H9 (cell line): Measurements from ENCODE around the gene AGMO. TPM values are rescaled to one million over a fixed set of nuclear protein-coding genes. Genes with fewer than 3 reads are reported as not detected.

Experiments
- DNase-seq: peaks from one replicate; pipeline ENCODE4 v3.0.0-alpha.2; 2017
- H2AFZ ChIP-seq: one replicate; pipeline ENCODE4 v1.6.1; 2013; ENCODE audit warnings: mild to moderate bottlenecking, low read length, control low read depth, moderate library complexity
- H2AK5ac ChIP-seq: 2 replicates; pipeline ENCODE4 v1.6.1; 2013; ENCODE audit warnings: low read length, control low read depth, mixed read lengths; ENCODE audit not compliant: insufficient read length
- H2BK120ac ChIP-seq: one replicate; pipeline ENCODE4 v1.6.1; 2013; ENCODE audit warnings: low read depth, mild to moderate bottlenecking, low read length, control low read depth, inconsistent platforms; ENCODE audit not compliant: poor library complexity, severe bottlenecking
- H2BK12ac ChIP-seq: 2 replicates; pipeline ENCODE4 v1.6.1; 2013; ENCODE audit warnings: low read length, control low read depth, mixed read lengths, low read depth; ENCODE audit not compliant: insufficient read length
- H2BK15ac ChIP-seq: 2 replicates; pipeline ENCODE4 v1.6.1; 2013; ENCODE audit warnings: low read depth, low read length, control low read depth
- H2BK20ac ChIP-seq: one replicate; pipeline ENCODE4 v1.6.1; 2013; ENCODE audit warnings: low read depth, mild to moderate bottlenecking, low read length, control low read depth, inconsistent platforms; ENCODE audit not compliant: poor library complexity, severe bottlenecking
- H2BK5ac ChIP-seq: 2 replicates; pipeline ENCODE4 v1.6.1; 2013; ENCODE audit warnings: low read length, control low read depth, mixed read lengths; ENCODE audit not compliant: insufficient read length
- H3K14ac ChIP-seq: 2 replicates; pipeline ENCODE4 v1.6.1; 2013; ENCODE audit warnings: low read length, control low read depth; ENCODE audit not compliant: insufficient read depth
- H3K18ac ChIP-seq: 2 replicates; pipeline ENCODE4 v1.6.1; 2013; ENCODE audit warnings: low read depth, mild to moderate bottlenecking, mixed read lengths, low read length, control low read depth; ENCODE audit not compliant: insufficient read length
- H3K23ac ChIP-seq: 2 replicates; pipeline ENCODE4 v1.6.1; 2013; ENCODE audit warnings: low read length, control low read depth, mixed read lengths, low read depth; ENCODE audit not compliant: insufficient read length
- H3K23me2 ChIP-seq: 2 replicates; pipeline ENCODE4 v1.6.1; 2013; ENCODE audit warnings: low read depth, mild to moderate bottlenecking, mixed read lengths, low read length, control low read depth; ENCODE audit not compliant: insufficient read length, poor library complexity, severe bottlenecking
- H3K27ac ChIP-seq: 2 replicates; pipeline ENCODE4 v1.5.1; 2013; ENCODE audit warnings: low read length, control low read depth, mixed read lengths, low read depth; ENCODE audit not compliant: insufficient read length
- H3K27me3 ChIP-seq: 2 replicates; pipeline ENCODE4 v1.6.1; 2013; ENCODE audit warnings: low read length, control low read depth, inconsistent platforms; ENCODE audit not compliant: insufficient read depth
- H3K4ac ChIP-seq: 2 replicates; pipeline ENCODE4 v1.6.1; 2013; ENCODE audit warnings: low read depth, mild to moderate bottlenecking, control low read depth, inconsistent platforms, low read length, moderate library complexity
- H3K4me1 ChIP-seq: 2 replicates; pipeline ENCODE4 v1.6.1; 2013; ENCODE audit warnings: low read length, control low read depth, inconsistent platforms; ENCODE audit not compliant: insufficient read depth
- H3K4me2 ChIP-seq: 2 replicates; pipeline ENCODE4 v1.6.1; 2013; ENCODE audit warnings: low read length, control low read depth, mixed read lengths; ENCODE audit not compliant: insufficient read length, insufficient read depth
- H3K56ac ChIP-seq: 2 replicates; pipeline ENCODE4 v1.6.1; 2013; ENCODE audit warnings: low read depth, mild to moderate bottlenecking, mixed read lengths, low read length, control low read depth; ENCODE audit not compliant: insufficient read length
- H3K79me1 ChIP-seq: 2 replicates; pipeline ENCODE4 v1.6.1; 2013; ENCODE audit warnings: low read depth, mild to moderate bottlenecking, moderate library complexity, low read length, control low read depth, inconsistent platforms; ENCODE audit not compliant: insufficient read depth, poor library complexity, severe bottlenecking
- H3K79me2 ChIP-seq: 2 replicates; pipeline ENCODE4 v1.6.1; 2013; ENCODE audit warnings: low read length, control low read depth, inconsistent platforms; ENCODE audit not compliant: insufficient read depth
- H3K9ac ChIP-seq: 2 replicates; pipeline ENCODE4 v1.6.1; 2013; ENCODE audit warnings: low read length, control low read depth, mixed read lengths; ENCODE audit not compliant: insufficient read length; ENCODE audit errors: extremely low read depth
- H3K9me3 ChIP-seq: one replicate; pipeline ENCODE4 v1.6.1; 2013; ENCODE audit warnings: low read depth, low read length, inconsistent platforms; ENCODE audit not compliant: control insufficient read depth
- H3T11ph ChIP-seq: one replicate; pipeline ENCODE4 v1.6.1; 2013; ENCODE audit warnings: mild to moderate bottlenecking, low read length, control low read depth, inconsistent platforms
- H4K20me1 ChIP-seq: one replicate; pipeline ENCODE4 v1.6.1; 2013; ENCODE audit not compliant: control insufficient read depth, insufficient read length, insufficient read depth
- H4K5ac ChIP-seq: 2 replicates; pipeline ENCODE4 v1.6.1; 2013; ENCODE audit warnings: low read depth, mild to moderate bottlenecking, mixed read lengths, low read length, control low read depth; ENCODE audit not compliant: insufficient read length
- H4K8ac ChIP-seq: replicated peaks from 2 replicates; pipeline ENCODE4 v1.6.1; 2013; ENCODE audit warnings: low read length, control low read depth, mixed read lengths, low read depth; ENCODE audit not compliant: insufficient read length
- H4K91ac ChIP-seq: 2 replicates; pipeline ENCODE4 v1.6.1; 2013; ENCODE audit warnings: low read depth, mild to moderate bottlenecking, moderate library complexity, mixed read lengths, low read length, control low read depth; ENCODE audit not compliant: insufficient read length
- H3K27ac Mint-ChIP-seq, 3 experiments: 2 replicates in 2 of 3; 3 replicates in 1 of 3; pipeline ENCODE4 v1.8.0; 2020 to 2021; ENCODE audit warnings: mixed read lengths in 3 of 3, mild to moderate bottlenecking in 1 of 3, moderate library complexity in 1 of 3
- H3K27me3 Mint-ChIP-seq: 2 replicates; pipeline ENCODE4 v1.8.0; 2021; ENCODE audit warnings: low read depth, mild to moderate bottlenecking, moderate library complexity, mixed read lengths
- H3K36me3 Mint-ChIP-seq, 3 experiments: 2 replicates in 2 of 3; 3 replicates in 1 of 3; pipeline ENCODE4 v1.8.0; 2020 to 2021; ENCODE audit warnings: low read depth in 3 of 3, mixed read lengths in 3 of 3; ENCODE audit not compliant: insufficient read depth in 1 of 3
- H3K4me1 Mint-ChIP-seq, 2 experiments: 2 replicates each; pipeline ENCODE4 v1.8.0; 2020; ENCODE audit warnings: mixed read lengths in 2 of 2
- H3K4me3 Mint-ChIP-seq, 2 experiments: 2 replicates in 1 of 2; 3 replicates in 1 of 2; pipeline ENCODE4 v1.8.0; 2020 to 2021; ENCODE audit warnings: mild to moderate bottlenecking in 2 of 2, mixed read lengths in 2 of 2, moderate library complexity in 1 of 2
- H3K9me3 Mint-ChIP-seq, 2 experiments: 2 replicates in 1 of 2; 3 replicates in 1 of 2; pipeline ENCODE4 v1.8.0; 2020; ENCODE audit warnings: mild to moderate bottlenecking in 2 of 2, mixed read lengths in 2 of 2, moderate library complexity in 1 of 2
- WGBS: extraction: QIAGEN DNeasy Blood & Tissue Kit; methylation state at CpG from one replicate; pipeline ENCODE4 v1.1.7; 2013; ENCODE audit warnings: missing lambda C conversion rate, low lambda C conversion rate, mixed read lengths; ENCODE audit not compliant: insufficient read length; ENCODE audit errors: extremely low coverage; 5-methylcytosine and 5-hydroxymethylcytosine counted together
- total RNA-seq: library from RNA; stranded (reverse); gene quantifications from 2 replicates; pipeline ENCODE4 v1.2.1, GENCODE V29; 2021
- TF ChIP-seq, protein P1 (sequence below): fragments of 200-600 bp; sonication (generic); conservative IDR thresholded peaks from 3 replicates; pipeline ENCODE4 v1.8.0; 2021; ENCODE audit warnings: antibody characterized with exemption, mild to moderate bottlenecking

The AGMO gene
- total RNA-seq, 1 experiment from 2014 or later, result 0.70 TPM

DNA sequence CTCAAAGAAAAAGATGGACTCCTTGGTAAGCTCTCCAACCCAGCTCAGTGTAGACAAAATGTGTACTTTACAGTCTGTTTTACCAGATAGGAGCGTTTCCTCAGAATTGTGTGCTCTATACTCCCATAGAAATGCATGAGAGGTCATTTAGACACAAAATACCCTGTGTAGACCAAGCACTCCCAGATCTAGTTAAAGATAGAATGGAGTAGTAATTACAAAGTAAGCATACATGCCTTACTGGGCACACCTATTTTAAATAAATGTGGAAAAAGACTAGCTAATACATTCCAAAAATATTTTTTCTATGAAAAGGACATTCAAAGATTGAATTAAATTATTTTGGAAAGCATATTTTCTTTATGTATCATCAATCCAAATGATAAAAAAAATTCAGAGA lies 387.3 kb downstream of the AGMO start:
- Mint-ChIP-seq H3K4me1 (peaks cover under 1 to 6% of the 10 kb centered on the region in 2 experiments; a peak in 2 of 4 replicates), H3K9me3 (peaks cover 2 to 4% of the 10 kb centered on the region in 2 experiments; a peak in 2 of 5 replicates), H3K27me3 (no peaks in the 10 kb centered on the region), H3K4me3 (no peak overlapping the region), H3K27ac (no peak overlapping the region), H3K36me3 (peaks cover 2 to 7% (median 2%) of the 10 kb centered on the region in 3 experiments; a peak in 4 of 7 replicates)
- TF ChIP-seq, protein P1, sequence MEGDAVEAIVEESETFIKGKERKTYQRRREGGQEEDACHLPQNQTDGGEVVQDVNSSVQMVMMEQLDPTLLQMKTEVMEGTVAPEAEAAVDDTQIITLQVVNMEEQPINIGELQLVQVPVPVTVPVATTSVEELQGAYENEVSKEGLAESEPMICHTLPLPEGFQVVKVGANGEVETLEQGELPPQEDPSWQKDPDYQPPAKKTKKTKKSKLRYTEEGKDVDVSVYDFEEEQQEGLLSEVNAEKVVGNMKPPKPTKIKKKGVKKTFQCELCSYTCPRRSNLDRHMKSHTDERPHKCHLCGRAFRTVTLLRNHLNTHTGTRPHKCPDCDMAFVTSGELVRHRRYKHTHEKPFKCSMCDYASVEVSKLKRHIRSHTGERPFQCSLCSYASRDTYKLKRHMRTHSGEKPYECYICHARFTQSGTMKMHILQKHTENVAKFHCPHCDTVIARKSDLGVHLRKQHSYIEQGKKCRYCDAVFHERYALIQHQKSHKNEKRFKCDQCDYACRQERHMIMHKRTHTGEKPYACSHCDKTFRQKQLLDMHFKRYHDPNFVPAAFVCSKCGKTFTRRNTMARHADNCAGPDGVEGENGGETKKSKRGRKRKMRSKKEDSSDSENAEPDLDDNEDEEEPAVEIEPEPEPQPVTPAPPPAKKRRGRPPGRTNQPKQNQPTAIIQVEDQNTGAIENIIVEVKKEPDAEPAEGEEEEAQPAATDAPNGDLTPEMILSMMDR, result no peak
- no peak overlapping the region for H2BK15ac ChIP-seq
- no peak overlapping the region for H2AK5ac ChIP-seq
- H3K9me3 ChIP-seq, result no peaks in the 10 kb centered on the region
- H3K4me2 ChIP-seq, result no peak overlapping the region
- no peak overlapping the region for H3K23ac ChIP-seq
- H3K18ac ChIP-seq, result no peak overlapping the region
- no peak overlapping the region for H3K9ac ChIP-seq
- WGBS, result no CpG with 5 or more reads among the region's 1 CpG
- no peak overlapping the region for H3K27ac ChIP-seq
- H3K56ac ChIP-seq, result no peak overlapping the region
- DNase-seq, result no peak
- no peaks in the 10 kb centered on the region for H3K79me2 ChIP-seq
- H2AFZ ChIP-seq, result no peak overlapping the region
- no peak overlapping the region for H4K8ac ChIP-seq
- H4K20me1 ChIP-seq, result no peaks in the 10 kb centered on the region
- H3T11ph ChIP-seq, result no peak overlapping the region
- H3K27me3 ChIP-seq, result no peaks in the 10 kb centered on the region
- H2BK12ac ChIP-seq, result no peak overlapping the region
- no peak overlapping the region for H3K4ac ChIP-seq
- no peak overlapping the region for H2BK20ac ChIP-seq
- H2BK120ac ChIP-seq, result no peak overlapping the region
- H3K4me1 ChIP-seq, result no peaks in the 10 kb centered on the region
- H4K91ac ChIP-seq, result no peak overlapping the region
- H3K79me1 ChIP-seq, result no peaks in the 10 kb centered on the region
- H4K5ac ChIP-seq, result no peak overlapping the region
- no peak overlapping the region for H2BK5ac ChIP-seq
- H3K23me2 ChIP-seq, result no peaks in the 10 kb centered on the region
- no peak overlapping the region for H3K14ac ChIP-seq
